ENCODE results near the gene MTG2. TPM values are rescaled to one million over a fixed set of nuclear protein-coding genes. Genes with fewer than 3 reads are reported as not detected.

MTG2 gene
- total RNA-seq, 1 experiment from 2014 or later = 27.9 TPM

DNA sequence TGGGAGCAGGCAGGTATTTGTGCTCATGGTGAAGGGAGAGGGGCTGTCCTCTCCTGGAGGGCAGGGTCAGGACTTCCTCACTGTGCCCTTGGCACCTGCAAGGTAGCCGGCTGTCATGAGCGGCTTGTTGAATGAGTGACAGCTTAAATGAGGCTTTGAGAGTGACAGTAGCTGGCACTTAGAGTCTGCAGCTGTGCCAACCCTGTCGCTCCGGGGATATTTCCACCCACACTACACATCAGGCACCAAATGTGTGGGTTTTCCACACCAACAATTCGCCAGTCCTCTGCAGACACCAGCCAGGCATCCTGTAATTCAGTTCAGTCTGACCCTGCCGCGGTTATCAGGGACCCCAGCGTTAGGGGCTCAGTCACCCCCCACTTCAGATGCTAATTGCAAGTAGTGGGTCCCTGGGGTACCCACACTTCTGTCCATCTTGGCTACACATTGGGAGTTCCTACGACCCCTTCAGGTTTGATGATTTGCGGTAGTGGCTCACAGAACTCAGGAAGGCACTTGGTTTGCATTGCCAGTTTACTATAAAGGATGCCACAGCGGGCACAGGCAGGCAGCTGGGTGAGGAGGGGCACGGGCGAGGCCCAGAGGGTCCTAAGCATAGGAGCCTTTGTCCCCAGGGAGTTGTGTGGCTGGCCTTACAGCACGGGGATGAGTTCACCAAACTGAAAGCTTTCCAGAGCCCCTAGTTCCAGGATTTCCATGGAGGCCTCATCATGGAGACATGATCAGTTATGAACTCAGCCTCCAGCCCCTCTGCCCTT, 9.1 kb downstream of the MTG2 start:
- Mint-ChIP-seq H3K36me3 (peaks cover 4% of the 10 kb centered on the region; the same call in 1 of the 2 replicates), H3K4me1 (no peaks in the 10 kb centered on the region), H3K4me3 (no peak overlapping the region), H3K27ac (no peak overlapping the region), H3K9me3 (no peaks in the 10 kb centered on the region), H3K27me3 (ENCODE audit: low read depth) (no peaks in the 10 kb centered on the region)
- ATAC-seq = no peak
- DNase-seq (ENCODE audit: low spot score) = no peak
- ChIA-PET CTCF (no interaction called here), POLR2A (no interaction called here)
- TF ChIP-seq RORB (CRISPR knock-in tag; IDR thresholded peaks at IDR 0.05) (no peak), FOXP1 (CRISPR knock-in tag; IDR thresholded peaks at IDR 0.05; ENCODE audit: borderline replicate concordance) (no peak), TEAD1 (CRISPR knock-in tag; IDR thresholded peaks at IDR 0.05) (no peak), OVOL2 (CRISPR knock-in tag; IDR thresholded peaks at IDR 0.05; ENCODE audit: borderline replicate concordance) (no peak), NR2C2 (CRISPR knock-in tag; IDR thresholded peaks at IDR 0.05) (no peak), NFYB (CRISPR knock-in tag; conservative IDR thresholded peaks at IDR 0.05; ENCODE audit: low read depth) (no peak), MYBL2 (CRISPR knock-in tag; IDR thresholded peaks at IDR 0.05) (no peak), ELF4 (CRISPR knock-in tag; IDR thresholded peaks at IDR 0.05; ENCODE audit: low read depth) (no peak)
- TF ChIP-seq, protein P1, sequence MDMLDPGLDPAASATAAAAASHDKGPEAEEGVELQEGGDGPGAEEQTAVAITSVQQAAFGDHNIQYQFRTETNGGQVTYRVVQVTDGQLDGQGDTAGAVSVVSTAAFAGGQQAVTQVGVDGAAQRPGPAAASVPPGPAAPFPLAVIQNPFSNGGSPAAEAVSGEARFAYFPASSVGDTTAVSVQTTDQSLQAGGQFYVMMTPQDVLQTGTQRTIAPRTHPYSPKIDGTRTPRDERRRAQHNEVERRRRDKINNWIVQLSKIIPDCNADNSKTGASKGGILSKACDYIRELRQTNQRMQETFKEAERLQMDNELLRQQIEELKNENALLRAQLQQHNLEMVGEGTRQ (CRISPR knock-in tag; IDR thresholded peaks at IDR 0.05) = no peak
- TF ChIP-seq, protein P2, sequence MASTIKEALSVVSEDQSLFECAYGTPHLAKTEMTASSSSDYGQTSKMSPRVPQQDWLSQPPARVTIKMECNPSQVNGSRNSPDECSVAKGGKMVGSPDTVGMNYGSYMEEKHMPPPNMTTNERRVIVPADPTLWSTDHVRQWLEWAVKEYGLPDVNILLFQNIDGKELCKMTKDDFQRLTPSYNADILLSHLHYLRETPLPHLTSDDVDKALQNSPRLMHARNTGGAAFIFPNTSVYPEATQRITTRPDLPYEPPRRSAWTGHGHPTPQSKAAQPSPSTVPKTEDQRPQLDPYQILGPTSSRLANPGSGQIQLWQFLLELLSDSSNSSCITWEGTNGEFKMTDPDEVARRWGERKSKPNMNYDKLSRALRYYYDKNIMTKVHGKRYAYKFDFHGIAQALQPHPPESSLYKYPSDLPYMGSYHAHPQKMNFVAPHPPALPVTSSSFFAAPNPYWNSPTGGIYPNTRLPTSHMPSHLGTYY (CRISPR knock-in tag; IDR thresholded peaks at IDR 0.05) = no peak

- TF ChIP-seq ZMAT4 (CRISPR knock-in tag; IDR thresholded peaks at IDR 0.05) = no peak
- no peak for TF ChIP-seq TEAD1 (CRISPR knock-in tag; IDR thresholded peaks at IDR 0.05)
- TF ChIP-seq NR1H2 (CRISPR knock-in tag; IDR thresholded peaks at IDR 0.05) = no peak
- TF ChIP-seq ZNF138 (CRISPR knock-in tag; conservative IDR thresholded peaks at IDR 0.05) = no peak
- no peak for TF ChIP-seq ZNF219 (CRISPR knock-in tag; IDR thresholded peaks at IDR 0.05; ENCODE audit: borderline replicate concordance)
- TF ChIP-seq, protein P3, sequence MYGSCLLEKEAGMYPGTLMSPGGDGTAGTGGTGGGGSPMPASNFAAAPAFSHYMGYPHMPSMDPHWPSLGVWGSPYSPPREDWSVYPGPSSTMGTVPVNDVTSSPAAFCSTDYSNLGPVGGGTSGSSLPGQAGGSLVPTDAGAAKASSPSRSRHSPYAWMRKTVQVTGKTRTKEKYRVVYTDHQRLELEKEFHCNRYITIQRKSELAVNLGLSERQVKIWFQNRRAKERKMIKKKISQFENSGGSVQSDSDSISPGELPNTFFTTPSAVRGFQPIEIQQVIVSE (CRISPR knock-in tag; IDR thresholded peaks at IDR 0.05; ENCODE audit: borderline replicate concordance) = no peak
- TF ChIP-seq RELA (CRISPR knock-in tag; IDR thresholded peaks at IDR 0.05; ENCODE audit: borderline replicate concordance) = no peak
- TF ChIP-seq, protein P4, sequence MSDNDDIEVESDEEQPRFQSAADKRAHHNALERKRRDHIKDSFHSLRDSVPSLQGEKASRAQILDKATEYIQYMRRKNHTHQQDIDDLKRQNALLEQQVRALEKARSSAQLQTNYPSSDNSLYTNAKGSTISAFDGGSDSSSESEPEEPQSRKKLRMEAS (CRISPR knock-in tag; IDR thresholded peaks at IDR 0.05) = no peak
- no peak for TF ChIP-seq SP1 (CRISPR knock-in tag; conservative IDR thresholded peaks at IDR 0.05)
- no peak for TF ChIP-seq IRF2 (CRISPR knock-in tag; IDR thresholded peaks at IDR 0.05; ENCODE audit: borderline replicate concordance, low read depth)
- TF ChIP-seq ZBTB21 (CRISPR knock-in tag; IDR thresholded peaks at IDR 0.05; ENCODE audit: borderline replicate concordance) = no peak
- TF ChIP-seq MYBL2 (CRISPR knock-in tag; IDR thresholded peaks at IDR 0.05) = no peak
- TF ChIP-seq NR3C1 (CRISPR knock-in tag; conservative IDR thresholded peaks at IDR 0.05; ENCODE audit: low read depth) = no peak
- no peak for TF ChIP-seq ZSCAN18 (CRISPR knock-in tag; IDR thresholded peaks at IDR 0.05)
- TF ChIP-seq, protein P5, sequence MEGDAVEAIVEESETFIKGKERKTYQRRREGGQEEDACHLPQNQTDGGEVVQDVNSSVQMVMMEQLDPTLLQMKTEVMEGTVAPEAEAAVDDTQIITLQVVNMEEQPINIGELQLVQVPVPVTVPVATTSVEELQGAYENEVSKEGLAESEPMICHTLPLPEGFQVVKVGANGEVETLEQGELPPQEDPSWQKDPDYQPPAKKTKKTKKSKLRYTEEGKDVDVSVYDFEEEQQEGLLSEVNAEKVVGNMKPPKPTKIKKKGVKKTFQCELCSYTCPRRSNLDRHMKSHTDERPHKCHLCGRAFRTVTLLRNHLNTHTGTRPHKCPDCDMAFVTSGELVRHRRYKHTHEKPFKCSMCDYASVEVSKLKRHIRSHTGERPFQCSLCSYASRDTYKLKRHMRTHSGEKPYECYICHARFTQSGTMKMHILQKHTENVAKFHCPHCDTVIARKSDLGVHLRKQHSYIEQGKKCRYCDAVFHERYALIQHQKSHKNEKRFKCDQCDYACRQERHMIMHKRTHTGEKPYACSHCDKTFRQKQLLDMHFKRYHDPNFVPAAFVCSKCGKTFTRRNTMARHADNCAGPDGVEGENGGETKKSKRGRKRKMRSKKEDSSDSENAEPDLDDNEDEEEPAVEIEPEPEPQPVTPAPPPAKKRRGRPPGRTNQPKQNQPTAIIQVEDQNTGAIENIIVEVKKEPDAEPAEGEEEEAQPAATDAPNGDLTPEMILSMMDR (IDR thresholded peaks at IDR 0.05) = no peak
- TF ChIP-seq ATF6 (CRISPR knock-in tag; IDR thresholded peaks at IDR 0.05) = no peak
- DNase-seq (ENCODE audit: low spot score) = no peak
- no peaks in the 10 kb centered on the region for H3K9me3 Mint-ChIP-seq
- POLR2A ChIA-PET = no interaction called here
- no peak for ATAC-seq
- CTCF ChIA-PET = no interaction called here
- H3K36me3 Mint-ChIP-seq = peaks cover 4% of the 10 kb centered on the region; the same call in 1 of the 2 replicates
- no peak overlapping the region for H3K4me3 Mint-ChIP-seq
- H3K4me1 Mint-ChIP-seq = no peaks in the 10 kb centered on the region
- 0 out of 2 replicates have a peak overlapping the region, but pooled peaks have one; percentile 42 for H3K27ac Mint-ChIP-seq
- H3K27me3 Mint-ChIP-seq (ENCODE audit: low read depth) = no peaks in the 10 kb centered on the region
Observed at GRCh38 chr20:62192635-62193034, 9.8 kb downstream of the MTG2 start.

Data from WTC11 (cell line).